Fibroblast of pulmonary artery (primary cell): ENCODE results near the gene LRRK1.

Experiments used
- DNase-seq: peaks from one replicate; pipeline ENCODE4 v3.0.0-alpha.2; 2010; ENCODE audit warnings: low read depth
- H3K4me3 ChIP-seq: replicated peaks from 2 replicates; pipeline ENCODE4 v1.5.1; 2011; ENCODE audit warnings: low read depth, mild to moderate bottlenecking, control low read depth, low read length, moderate library complexity
- CTCF ChIP-seq: IDR thresholded peaks from 2 replicates; pipeline ENCODE4 v1.5.1; 2011; ENCODE audit warnings: mild to moderate bottlenecking, control low read depth, low read length, inconsistent platforms; ENCODE audit errors: missing control alignments

The LRRK1 gene

GRCh38 chr15:100892013-100892355 is 27.2 kb upstream of the LRRK1 start:
- no peak overlapping the region for H3K4me3 ChIP-seq
- no peak for DNase-seq
- no peak for TF ChIP-seq CTCF

- H3K4me3 ChIP-seq: no peak overlapping the region
- TF ChIP-seq CTCF: no peak
- no peak for DNase-seq
Measured at GRCh38 chr15:100893261-100893963, 25.7 kb upstream of the LRRK1 start.

GRCh38 chr15:100893964-100894295 is 25.2 kb upstream of the LRRK1 start:
- DNase-seq: no peak

GRCh38 chr15:100895721-100896120 is 23.4 kb upstream of the LRRK1 start:
- TF ChIP-seq CTCF: no peak
- no peak overlapping the region for H3K4me3 ChIP-seq
- no peak for DNase-seq

More at GRCh38 chr15:100893964-100894295, 25.2 kb upstream of the LRRK1 start:
- TF ChIP-seq CTCF: no peak
- H3K4me3 ChIP-seq: no peak overlapping the region

- no peak for DNase-seq
- TF ChIP-seq CTCF: no peak
- no peak overlapping the region for H3K4me3 ChIP-seq
Measured at GRCh38 chr15:100897221-100898151, 21.7 kb upstream of the LRRK1 start.

GRCh38 chr15:100898152-100898490 is 21.0 kb upstream of the LRRK1 start:
- H3K4me3 ChIP-seq: no peak overlapping the region
- TF ChIP-seq CTCF: no peak
- no peak for DNase-seq
